ENCODE results near the gene RCN2.

GRCh38 chr15:76912430-76912829 is 19.1 kb upstream of the RCN2 start:
- TF ChIP-seq TAF1 (IDR thresholded peaks at IDR 0.05; ENCODE audit: borderline replicate concordance, insufficient read depth, low read length) (no peak), REST (IDR thresholded peaks at IDR 0.05; ENCODE audit: insufficient read depth in 1 of 2, low read depth in 2 of 2, low read length in 2 of 2) (no peak)

Measured in PFSK-1 (cell line).